Heart right ventricle (tissue), 16 donors: ENCODE results near the gene MAP1S. TPM values are rescaled to one million over a fixed set of nuclear protein-coding genes. Genes with fewer than 3 reads are reported as not detected.

Source experiments
- ATAC-seq, 8 donors: fragments of 200-7000 bp; cut with Tn5 transposase; one replicate each; pipeline ENCODE4 v1.9.1; 2020; ENCODE audit warnings: mild to moderate bottlenecking in 8 of 8, moderate library complexity in 8 of 8, moderate number of reproducible peaks in 1 of 8
- DNase-seq, 2 donors: peaks; one replicate each; pipeline ENCODE4 v3.0.0-alpha.2; 2020
- H3K27ac ChIP-seq, 10 donors: fragments of 200-600 bp; sonication (generic) in 2 of 10; one replicate each; pipeline versions ENCODE4 v1.5.0 to v1.8.0; 2020 to 2022; ENCODE audit warnings: mild to moderate bottlenecking in 3 of 10
- H3K27me3 ChIP-seq, 7 donors: fragments of 200-600 bp; one replicate each; pipeline ENCODE4 v1.8.0; 2021 to 2022; ENCODE audit warnings: mild to moderate bottlenecking in 2 of 7
- H3K36me3 ChIP-seq, 9 donors: fragments of 200-600 bp; sonication (generic) in 1 of 9; one replicate each; pipeline versions ENCODE4 v1.5.0 to v1.8.0; 2020 to 2022; ENCODE audit warnings: mild to moderate bottlenecking in 2 of 9
- H3K4me1 ChIP-seq, 9 donors: fragments of 200-600 bp; sonication (generic) in 1 of 9; one replicate each; pipeline versions ENCODE4 v1.5.0 to v1.8.0; 2020 to 2022; ENCODE audit warnings: mild to moderate bottlenecking in 4 of 9
- H3K4me3 ChIP-seq, 10 donors: fragments of 200-600 bp; sonication (generic) in 2 of 10; one replicate each; pipeline versions ENCODE4 v1.5.0 to v1.8.0; 2020 to 2022; ENCODE audit warnings: mild to moderate bottlenecking in 7 of 10, moderate library complexity in 2 of 10
- H3K9me3 ChIP-seq, 11 donors: fragments of 200-600 bp in 10 of 11; sonication (generic) in 2 of 11; one replicate each; pipeline versions ENCODE4 v1.5.0 to v1.8.0; 2013 to 2022; ENCODE audit warnings: mild to moderate bottlenecking in 2 of 11, control low read depth in 1 of 11, moderate library complexity in 1 of 11
- CTCF ChIP-seq, 9 donors: fragments of 200-600 bp; sonication (generic) in 2 of 9; IDR thresholded peaks; one replicate each; pipeline versions ENCODE4 v1.5.0 to v1.8.0; 2021 to 2022; ENCODE audit warnings: antibody characterized with exemption in 9 of 9, mild to moderate bottlenecking in 5 of 9, moderate library complexity in 1 of 9
- WGBS, 2 donors: extraction: QIAGEN DNeasy Blood & Tissue Kit; methylation state at CpG; one replicate each; pipeline ENCODE4 v1.1.7; 2013; ENCODE audit warnings: inconsistent platforms in 1 of 2; 5-methylcytosine and 5-hydroxymethylcytosine counted together
- intact Hi-C, 10 donors: fragments of 100-400 bp; cut with DNase I; formaldehyde crosslinking; loops; one replicate each; pipeline versions ENCODE4 v1.11.1 to v1.14.2; 2022
- polyA plus RNA-seq, 2 donors: library from polyadenylated mRNA; stranded (reverse); fragments of 200-250 nt; gene quantifications; one replicate each; pipeline ENCODE4 v1.2.3, GENCODE V29; 2013
- total RNA-seq, 10 donors: library from RNA; stranded (reverse); fragmentation: NEBNext Ultra II Directional in 3 of 10; extraction: Animal tissue kit (Norgen Biotek cat#: 25700) in 3 of 10; gene quantifications; one replicate each; pipeline versions ENCODE4 v1.2.1 to v1.2.4, GENCODE V29; 2021 to 2023
- donor health status: Arrhythmogenic right ventricular cardiomyopathy.
- donor health status: ischemic (EF 13 %, LVEDD 7.1; RV severe dilation, severe dysfunction).
- donor health status: healthy with polysubstance abuse.
- donor health status: DM: no; HTN: yes; CAD: no.
- donor health status: DM: no; HTN: no; CAD: no.
- donor health status: ischemic (EF 25% LVEDD 6.9; RV normal size, moderate dysfunction).
- donor health status: ischemic (EF 25% LVEDD 5.7; RV mildly dilated, moderate dysfunction).
- donor health status: healthy.
- donor health status: DM: yes; HTN: yes; CAD: no.
- donor health status: Ischemic cardiomyopathy.
- donor health status: ischemic (EF 35%, LVEDD 5.7; RV mildly dilated, moderate dysfunction).
- donor health status: nonischemic (EF 11% LVEDD 7.7; RV severe dilation, severe dysfunction).
- donor health status: DM: yes; HTN: yes; CAD: no.
- donor health status: PGD.
- donor health status: ischemic (EF 29% LVEDD 5.4; RV normal size, mild dysfunction).
- donor health status: nonischemic (EF 23%, LVEDD 6.1; RV moderate dilation, normal function).

The MAP1S gene
- total and polyA plus RNA-seq, 12 donors, result 20.4 to 48.7 (median 26.8) TPM

- ATAC-seq, result peak in 4 of 8 donors; percentile 25 to 46 (median 34)
- H3K27ac ChIP-seq, result no peak overlapping the region
- H3K36me3 ChIP-seq, result no peaks in the 10 kb centered on the region
- intact Hi-C loops, result no loop called here
- H3K4me1 ChIP-seq, result peaks cover 3 to 33% (median 18%) of the 10 kb centered on the region in 9 donors
- peak; percentile 51 to 55 for DNase-seq
- TF ChIP-seq CTCF (IDR thresholded peaks at IDR 0.05), result no peak
- no peak overlapping the region for H3K4me3 ChIP-seq
- H3K27me3 ChIP-seq, result peaks cover 0 to 73% (median 17%) of the 10 kb centered on the region in 7 donors
- H3K9me3 ChIP-seq, result no peaks in the 10 kb centered on the region
- WGBS, 2 donors, result 45 to 47% methylated on average over 25 of the region's 25 CpGs
Measured at GRCh38 chr19:17681505-17682125, 37.7 kb upstream of the MAP1S start.

- Histone ChIP-seq H3K4me3 (no peak overlapping the region), H3K36me3 (no peaks in the 10 kb centered on the region), H3K4me1 (peaks cover 3 to 39% (median 25%) of the 10 kb centered on the region in 9 donors), H3K27ac (no peak overlapping the region), H3K9me3 (no peaks in the 10 kb centered on the region), H3K27me3 (peaks cover 0 to 79% (median 23%) of the 10 kb centered on the region in 7 donors)
- TF ChIP-seq CTCF (IDR thresholded peaks at IDR 0.05), result no peak
- intact Hi-C loops, result no loop called here
- no peak for ATAC-seq
- no peak for DNase-seq
- WGBS, 2 donors, result 68 to 72% methylated on average over 5 of the region's 5 CpGs
Measured at GRCh38 chr19:17682273-17682672, 37.0 kb upstream of the MAP1S start.

- no peak for DNase-seq
- WGBS, 2 donors, result 86 to 90% methylated on average over 4 of the region's 4 CpGs
- Histone ChIP-seq H3K27ac (no peak overlapping the region), H3K27me3 (peaks cover 7 to 88% (median 31%) of the 10 kb centered on the region in 7 donors), H3K36me3 (no peaks in the 10 kb centered on the region), H3K4me3 (no peak overlapping the region), H3K9me3 (no peaks in the 10 kb centered on the region), H3K4me1 (peaks cover 8 to 47% (median 29%) of the 10 kb centered on the region in 9 donors)
- no peak for ATAC-seq
- intact Hi-C loops, result no loop called here
- no peak for TF ChIP-seq CTCF (IDR thresholded peaks at IDR 0.05)
Measured at GRCh38 chr19:17683078-17683477, 36.2 kb upstream of the MAP1S start.

GRCh38 chr19:17684256-17684655 is 35.0 kb upstream of the MAP1S start:
- peaks cover 10 to 53% (median 29%) of the 10 kb centered on the region in 9 donors for H3K4me1 ChIP-seq
- H3K27me3 ChIP-seq, result peaks cover 13 to 93% (median 43%) of the 10 kb centered on the region in 7 donors
- no peaks in the 10 kb centered on the region for H3K36me3 ChIP-seq
- H3K27ac ChIP-seq, result no peak overlapping the region
- no peaks in the 10 kb centered on the region for H3K9me3 ChIP-seq
- intact Hi-C loops, result no loop called here
- WGBS, 2 donors, result 50 to 79% methylated on average over 4 of the region's 4 CpGs
- no peak for TF ChIP-seq CTCF (IDR thresholded peaks at IDR 0.05)
- ATAC-seq, result no peak
- no peak for DNase-seq
- no peak overlapping the region for H3K4me3 ChIP-seq
